ENCODE measurements around the gene EIF6. TPM values are rescaled to one million over a fixed set of nuclear protein-coding genes. Genes with fewer than 3 reads are reported as not detected.

EIF6 gene
- polyA plus RNA-seq (ENCODE audit: insufficient read depth in 1 of 5, insufficient read length in 5 of 5, low replicate concordance in 1 of 5) = 100 to 1,000 TPM in 2 of 5 donors, 10 to 100 TPM in 3; 90.8 to 128 (median 98.9) TPM
- long read RNA-seq, donor 1, transcript EIF6-203 (7 exons, 1,289 nt) = major isoform, 55 of 169 reads
- long read RNA-seq, donor 1, transcript EIF6-201 (6 exons, 1,252 nt) = minor isoform, 7 of 169 reads
- long read RNA-seq, donor 1, partial matches to known transcripts = 103 of 169 reads
- long read RNA-seq, donor 1, other reads (novel, unspliced or antisense) = 0 of 169 reads
- long read RNA-seq, donor 2, transcript EIF6-203 (7 exons, 1,289 nt) = major isoform, 28 of 90 reads
- long read RNA-seq, donor 2, partial matches to known transcripts = 59 of 90 reads
- long read RNA-seq, donor 2, other reads (novel, unspliced or antisense) = 0 of 90 reads
- long read RNA-seq, donor 3, transcript EIF6-201 (6 exons, 1,252 nt) = minor isoform, 9 of 106 reads
- long read RNA-seq, donor 3, transcript EIF6-203 (7 exons, 1,289 nt) = major isoform, 47 of 106 reads
- long read RNA-seq, donor 3, partial matches to known transcripts = 50 of 106 reads
- long read RNA-seq, donor 3, other reads (novel, unspliced or antisense) = 0 of 106 reads
- long read RNA-seq, donor 4, transcript EIF6-201 (6 exons, 1,252 nt) = minor isoform, 8 of 74 reads
- long read RNA-seq, donor 4, transcript EIF6-203 (7 exons, 1,289 nt) = major isoform, 24 of 74 reads
- long read RNA-seq, donor 4, partial matches to known transcripts = 41 of 74 reads
- long read RNA-seq, donor 4, other reads (novel, unspliced or antisense) = 0 of 74 reads
- long read RNA-seq, donor 5, transcript EIF6-201 (6 exons, 1,252 nt) = minor isoform, 8 of 189 reads
- long read RNA-seq, donor 5, transcript EIF6-203 (7 exons, 1,289 nt) = major isoform, 54 of 189 reads
- long read RNA-seq, donor 5, partial matches to known transcripts = 113 of 189 reads
- long read RNA-seq, donor 5, other reads (novel, unspliced or antisense) = 6 of 189 reads
- long read RNA-seq, donor 6, transcript EIF6-201 (6 exons, 1,252 nt) = minor isoform, 9 of 124 reads
- long read RNA-seq, donor 6, transcript EIF6-203 (7 exons, 1,289 nt) = major isoform, 61 of 124 reads
- long read RNA-seq, donor 6, partial matches to known transcripts = 46 of 124 reads
- long read RNA-seq, donor 6, other reads (novel, unspliced or antisense) = 5 of 124 reads
- long read RNA-seq, donor 7, transcript EIF6-203 (7 exons, 1,289 nt) = major isoform, 42 of 78 reads
- long read RNA-seq, donor 7, partial matches to known transcripts = 30 of 78 reads
- long read RNA-seq, donor 7, other reads (novel, unspliced or antisense) = 0 of 78 reads
- long read RNA-seq, donor 8, transcript EIF6-203 (7 exons, 1,289 nt) = major isoform, 10 of 46 reads
- long read RNA-seq, donor 8, partial matches to known transcripts = 33 of 46 reads
- long read RNA-seq, donor 8, other reads (novel, unspliced or antisense) = 0 of 46 reads

DNA sequence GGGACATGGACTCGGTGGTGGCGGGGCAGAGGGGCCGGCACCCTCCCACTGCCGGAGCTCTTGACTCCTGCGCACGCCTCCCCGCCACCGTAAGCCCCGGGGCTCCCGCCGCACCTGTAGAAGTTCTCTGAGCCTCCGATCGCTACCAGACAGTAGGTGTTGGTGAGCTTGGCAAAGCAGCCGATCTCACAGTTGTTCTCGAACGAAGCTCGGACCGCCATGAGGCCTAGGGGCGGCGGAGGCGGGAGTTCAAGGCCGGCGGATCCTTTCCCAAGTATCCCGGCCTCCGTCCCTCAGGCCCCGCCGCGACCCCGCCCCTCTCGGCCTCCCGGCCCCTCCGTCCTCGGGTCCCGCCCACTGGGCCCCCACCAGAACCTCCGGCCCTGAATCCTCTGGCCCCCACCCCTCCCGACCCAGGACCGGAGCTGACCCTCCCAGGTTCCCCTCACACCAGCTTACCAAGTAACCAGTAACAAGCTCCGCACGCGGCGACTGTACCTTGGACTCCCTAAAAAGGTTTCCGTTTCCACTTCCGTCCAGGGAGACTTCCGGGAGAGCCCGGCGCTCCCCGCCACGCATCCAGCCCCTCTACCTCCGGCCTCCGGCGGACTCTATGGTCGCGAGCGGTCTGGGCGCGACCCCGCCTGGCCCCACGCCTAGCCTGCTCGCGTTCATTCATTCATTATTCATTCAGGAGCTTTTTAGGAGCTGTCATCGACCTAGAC lies at the start of gene EIF6:
EIF6 (minus strand) TSS at position 506 of the 725 bp plus-strand sequence; CDS start at position 221, 285 bp downstream.
- DNase-seq = peak; percentile 81 to 83

DNA sequence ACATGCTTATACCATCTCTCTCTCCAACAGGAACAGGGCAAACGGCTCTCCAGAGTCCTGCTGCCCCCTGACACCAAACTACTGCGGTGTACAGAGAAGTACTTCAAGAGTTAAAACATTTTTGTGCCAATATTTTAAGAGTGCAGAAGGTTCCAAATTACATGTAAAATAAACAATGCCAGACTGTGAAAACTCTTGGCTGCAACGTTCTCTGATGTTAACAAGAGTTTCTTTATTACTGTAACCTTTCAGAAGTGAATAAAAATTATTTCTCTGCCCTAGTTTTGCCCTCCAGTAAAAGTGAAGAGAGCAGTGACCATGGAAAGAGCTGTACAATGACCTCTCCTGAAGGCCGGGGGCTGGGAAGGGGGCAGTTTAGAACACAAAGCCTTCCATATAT lies 49.0 kb upstream of the EIF6 start:
- peak in 1 of 2 donors; percentile 36 for DNase-seq

DNA sequence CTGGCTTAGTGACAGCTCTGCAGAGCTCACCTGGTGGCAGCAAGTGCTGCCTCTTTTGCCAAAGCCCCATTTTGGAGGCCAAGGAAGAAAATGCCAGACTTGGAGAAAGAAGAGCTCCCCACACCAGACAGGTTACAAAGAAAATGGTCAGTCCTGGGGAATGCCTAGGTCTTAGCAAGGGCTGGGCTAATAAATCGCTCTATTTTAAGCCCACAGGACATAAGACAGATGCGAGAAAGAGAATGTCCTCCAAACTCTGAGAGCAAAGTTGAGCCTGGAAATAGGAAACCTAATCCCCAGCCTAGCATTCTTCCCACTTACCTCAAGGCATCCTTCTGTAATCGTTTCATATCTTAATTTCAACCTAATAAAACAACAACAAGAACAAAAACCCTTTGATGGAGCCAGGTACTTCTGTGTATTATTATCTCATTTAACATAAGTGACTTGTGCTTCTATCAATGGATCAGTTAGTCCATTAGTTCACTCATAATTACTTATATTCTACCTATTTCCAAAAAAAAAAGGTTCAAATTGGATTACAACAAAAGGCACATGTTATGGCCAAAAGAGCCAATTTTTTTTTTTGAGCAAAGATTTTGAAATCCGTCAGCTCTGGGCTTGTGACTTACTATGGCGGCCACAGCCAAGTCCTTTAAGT lies 48.1 kb upstream of the EIF6 start:
- no peak for DNase-seq

DNA sequence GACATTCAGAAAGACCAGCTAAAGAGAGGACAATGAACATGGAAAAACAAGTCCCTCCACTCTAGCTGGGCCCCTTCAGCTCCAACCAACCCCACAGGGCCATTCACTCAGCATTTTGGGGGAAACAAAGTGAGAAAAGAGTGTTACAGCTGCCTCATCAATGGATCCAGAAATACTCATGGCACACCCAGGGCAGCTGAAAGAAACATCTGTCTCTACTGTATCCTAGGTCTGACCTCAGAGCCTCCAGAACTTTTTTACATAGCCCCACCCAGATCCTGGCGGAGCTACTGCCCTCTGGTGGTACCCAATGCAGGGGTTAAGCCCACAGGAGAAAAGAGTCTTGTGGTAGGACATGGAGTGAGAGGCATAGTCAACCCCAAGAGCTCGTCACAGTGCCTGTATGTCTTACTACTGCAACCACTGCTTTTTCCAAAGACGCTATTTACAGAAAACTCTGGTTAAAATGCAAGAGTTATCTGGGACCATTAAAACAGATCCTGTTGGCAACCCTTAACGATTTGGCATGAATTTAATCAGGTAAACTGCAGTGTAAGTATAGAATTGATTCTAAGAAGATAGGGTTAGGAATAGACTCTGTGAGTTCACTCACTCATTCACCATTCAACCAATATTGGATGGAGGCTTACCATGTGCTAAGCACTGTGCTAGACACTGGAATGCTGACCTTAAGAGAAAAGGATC lies 45.0 kb upstream of the EIF6 start:
- DNase-seq = no peak

DNA sequence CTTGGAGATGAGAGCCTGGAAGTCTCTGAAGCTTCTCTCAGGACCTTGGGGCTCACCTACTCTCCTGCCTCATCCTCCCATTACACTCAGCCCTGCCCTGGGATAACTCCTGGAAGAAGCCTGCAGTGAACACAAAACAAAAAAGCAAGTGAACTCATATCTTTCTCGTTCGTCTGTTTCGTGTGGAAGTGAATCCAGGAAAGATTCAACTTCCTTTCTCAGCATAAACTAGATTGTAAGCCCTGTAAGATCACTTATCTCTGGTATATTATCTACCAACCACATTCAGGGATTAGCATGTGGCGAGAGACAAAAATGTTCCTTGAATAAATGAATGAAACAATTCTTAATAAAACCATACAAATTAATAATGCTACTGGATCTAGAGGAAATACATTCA lies 44.1 kb upstream of the EIF6 start:
- DNase-seq = no peak

DNA sequence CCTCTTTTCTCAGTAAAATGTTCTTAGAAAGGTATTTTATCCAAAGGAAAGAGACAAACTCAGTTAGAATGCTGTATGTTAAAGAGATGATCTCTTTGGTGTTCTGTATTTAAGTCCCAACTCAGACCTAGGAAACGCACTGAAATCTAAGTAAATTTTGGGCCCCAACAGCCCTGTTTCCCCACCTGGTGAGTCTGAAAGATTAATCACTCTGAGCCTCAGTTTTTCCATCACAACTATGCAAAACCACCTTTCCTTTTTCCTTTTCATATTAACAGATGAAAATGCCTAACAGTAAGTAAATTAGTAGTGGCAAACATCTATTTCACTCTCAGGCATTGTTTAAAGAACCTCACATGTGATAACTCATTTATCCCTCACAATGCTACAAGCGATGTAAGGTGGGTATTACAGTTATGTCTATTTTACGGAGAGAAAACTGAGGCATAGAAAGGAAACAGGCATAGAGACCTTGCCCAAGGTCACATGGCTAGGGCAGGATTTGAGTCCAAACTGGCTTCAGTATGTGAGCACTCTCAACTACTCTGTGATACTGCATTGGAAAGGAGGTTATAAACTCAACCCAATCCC lies 43.6 kb upstream of the EIF6 start:
- DNase-seq = no peak

DNA sequence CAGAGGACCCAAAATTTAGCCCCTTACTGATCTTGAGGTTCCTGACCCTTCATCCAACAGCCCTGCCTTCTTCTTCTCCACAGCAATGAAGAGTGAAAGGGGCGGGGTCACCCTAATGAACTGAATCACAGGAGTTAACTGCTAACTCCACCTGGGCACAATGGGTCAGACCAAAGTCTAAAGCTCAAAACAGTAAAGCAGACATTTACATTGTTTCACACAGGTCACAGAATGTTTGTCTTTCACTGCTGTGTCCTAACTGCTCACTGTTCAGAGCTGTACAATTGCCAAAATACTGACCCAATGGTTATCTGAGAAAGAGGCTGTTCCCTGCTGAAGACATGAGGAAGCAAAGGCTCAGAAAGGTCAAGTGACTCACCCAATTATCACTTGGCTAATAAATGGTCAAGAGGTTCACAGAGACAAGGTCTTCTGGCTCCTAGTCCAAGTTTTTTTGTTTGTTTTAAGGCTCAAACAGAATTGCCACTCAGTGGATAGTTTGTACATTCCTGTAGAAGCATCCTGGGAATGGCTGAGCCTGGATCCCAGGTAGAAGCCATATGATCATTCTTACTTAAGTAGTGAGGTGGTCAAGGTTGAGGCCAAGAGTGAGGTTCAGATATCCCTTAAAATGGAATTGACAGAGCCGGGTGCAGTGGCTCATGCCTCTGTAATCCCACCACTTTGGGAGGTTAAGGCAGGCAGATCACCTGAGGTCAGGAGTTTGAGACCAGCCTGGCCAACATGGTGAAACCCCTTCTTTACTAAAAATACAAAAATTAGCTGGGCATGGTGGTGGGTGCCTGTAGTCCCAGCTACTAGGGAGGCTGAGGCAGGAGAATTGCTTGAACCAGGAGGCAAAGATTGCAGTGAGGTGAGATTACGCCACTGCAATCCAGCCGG lies 42.8 kb upstream of the EIF6 start:
- DNase-seq = no peak

DNA sequence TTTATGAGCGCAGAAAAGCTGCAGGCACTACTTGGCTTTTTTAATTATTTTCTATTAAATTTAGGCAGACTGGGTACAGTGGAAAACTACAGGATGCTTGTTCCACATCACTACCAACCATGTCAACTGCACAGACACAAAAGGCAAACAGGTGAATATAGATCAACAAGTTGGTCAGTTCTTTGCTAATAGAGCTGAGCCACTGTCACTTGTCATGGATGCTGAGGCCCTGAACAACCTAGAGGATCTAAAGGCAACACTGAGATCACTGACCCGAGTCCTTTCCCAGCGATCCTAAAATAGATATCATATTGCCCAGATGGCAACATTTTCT lies 42.1 kb upstream of the EIF6 start:
- no peak for DNase-seq

DNA sequence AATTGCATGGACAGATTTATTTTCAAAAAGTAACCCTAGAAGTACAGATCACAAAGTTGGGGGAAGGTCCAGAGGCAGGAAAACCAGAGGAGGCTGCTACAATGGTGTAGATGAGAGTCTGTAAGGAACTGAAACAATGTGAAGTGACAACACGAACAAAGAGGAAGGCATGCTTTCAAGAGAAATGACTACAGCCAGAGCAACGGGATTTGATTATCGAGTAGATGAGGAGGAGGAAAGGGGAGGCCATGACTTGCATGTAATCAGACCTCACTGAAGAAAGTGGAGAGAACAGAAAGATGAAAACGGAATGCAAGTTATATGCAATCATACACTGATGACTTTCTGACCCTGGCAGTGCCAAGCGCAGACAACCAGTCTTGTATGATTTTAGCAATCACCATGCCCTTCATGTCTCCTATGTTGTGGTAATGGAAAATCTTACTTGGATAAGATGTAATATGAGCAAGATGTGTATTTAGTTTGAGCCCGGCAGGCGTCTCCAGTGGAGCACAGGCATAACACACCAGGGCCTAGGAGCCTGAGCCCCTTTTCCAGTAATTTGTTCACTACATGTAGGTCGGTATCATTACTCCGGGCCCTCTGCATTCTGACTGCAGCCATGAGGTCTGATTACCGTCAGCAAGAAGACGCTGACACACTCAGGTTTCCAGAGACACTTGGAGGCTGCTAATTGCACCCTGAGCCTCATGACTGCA lies 41.6 kb upstream of the EIF6 start:
- DNase-seq = no peak

DNA sequence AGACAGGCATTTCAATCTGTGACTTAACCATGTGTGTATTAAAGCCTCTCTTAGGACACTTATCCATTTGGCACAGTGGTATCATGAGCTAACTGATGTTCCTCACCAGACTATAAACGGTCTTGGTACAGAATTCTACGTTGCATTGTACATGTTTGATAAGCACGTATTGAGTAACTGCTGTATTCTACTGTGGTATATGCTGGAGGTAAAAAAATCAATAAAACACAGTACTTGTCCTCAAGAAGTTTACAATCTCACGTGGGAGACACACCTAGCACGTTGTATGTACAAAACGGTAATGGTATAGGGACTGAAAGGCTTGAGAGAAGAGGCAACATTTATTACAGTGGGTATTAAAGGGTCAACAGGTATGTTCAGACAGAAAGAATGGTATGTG lies 40.8 kb upstream of the EIF6 start:
- DNase-seq = no peak

DNA sequence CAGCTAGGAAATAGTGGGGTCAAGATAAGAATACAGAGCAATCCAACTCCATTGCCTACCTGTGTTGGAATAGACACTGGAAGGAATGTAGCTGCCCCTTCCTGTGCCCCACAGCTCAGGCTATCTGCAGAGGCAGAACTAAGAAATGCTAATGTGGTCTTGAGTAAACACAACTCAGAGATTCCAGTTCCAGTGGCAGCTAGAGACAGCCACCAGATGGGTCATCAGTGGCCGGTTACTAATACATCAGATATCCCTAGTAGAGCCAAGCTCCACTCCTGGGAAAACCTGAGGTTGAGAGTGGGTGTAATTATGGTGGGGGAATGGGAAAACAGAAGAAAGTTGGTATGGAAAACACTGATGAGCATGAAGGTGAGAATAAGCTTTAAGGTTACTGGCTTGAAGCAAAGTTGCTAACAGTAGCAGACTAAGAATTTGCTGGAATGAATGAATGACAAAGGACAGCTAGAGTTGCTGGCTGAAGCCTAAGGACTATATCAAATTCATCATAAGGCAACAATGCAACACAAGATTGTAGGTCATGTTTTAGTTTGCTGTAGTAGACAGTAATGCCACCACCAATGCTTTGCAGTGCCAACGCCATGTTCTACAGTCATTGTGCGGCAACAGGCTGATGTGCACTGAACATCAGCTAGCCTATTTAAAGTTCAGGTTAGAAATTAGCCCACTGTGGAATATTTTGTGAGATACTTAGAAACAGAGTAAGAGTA lies 36.0 kb upstream of the EIF6 start:
- DNase-seq = no peak

DNA sequence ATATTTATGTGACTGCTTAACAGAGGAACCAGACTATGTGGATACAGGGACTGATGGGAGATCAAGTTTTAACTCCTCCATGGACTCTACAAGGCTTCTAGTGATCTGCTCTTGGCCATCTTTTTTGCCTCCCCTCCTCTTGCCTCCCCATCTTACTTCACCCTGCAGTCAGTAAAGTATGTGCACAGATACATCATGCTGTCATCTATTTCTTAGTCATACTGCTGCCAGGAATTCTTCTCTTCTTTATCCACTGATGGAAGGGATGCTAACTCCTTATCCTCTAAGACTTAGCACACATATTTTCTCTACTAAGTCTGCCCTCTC lies 35.3 kb upstream of the EIF6 start:
- DNase-seq = no peak

DNA sequence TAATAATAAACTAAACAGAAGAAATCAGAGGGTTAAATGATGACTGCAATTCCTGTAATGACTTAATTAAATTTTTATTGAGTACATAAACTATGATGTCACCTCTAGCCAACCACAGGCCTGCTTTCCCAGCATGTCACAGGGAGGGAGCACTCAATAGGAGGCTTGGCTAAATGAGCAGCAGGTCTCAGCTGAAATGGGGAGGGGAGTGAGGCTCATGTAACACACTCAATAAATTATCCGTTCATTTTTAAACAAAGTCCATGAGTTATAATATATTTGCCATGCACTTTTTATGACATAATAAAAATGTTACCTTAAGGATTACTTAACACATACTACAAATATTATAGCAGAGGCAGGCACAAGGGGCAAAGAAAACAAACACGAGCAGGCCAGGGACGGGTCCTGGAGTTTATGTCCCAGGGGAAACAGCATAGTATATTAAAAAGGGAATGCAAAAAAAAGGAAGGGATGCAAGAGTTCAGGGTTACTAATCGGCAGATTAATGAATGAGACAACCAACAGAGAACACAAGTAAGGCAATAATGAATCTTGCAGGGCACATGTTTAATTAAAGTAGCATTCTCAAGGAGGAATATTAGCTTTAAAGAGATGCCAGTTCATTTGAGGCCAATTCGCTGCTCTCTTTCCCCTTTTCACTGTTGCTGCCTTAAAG lies 34.8 kb upstream of the EIF6 start:
- no peak for DNase-seq

DNA sequence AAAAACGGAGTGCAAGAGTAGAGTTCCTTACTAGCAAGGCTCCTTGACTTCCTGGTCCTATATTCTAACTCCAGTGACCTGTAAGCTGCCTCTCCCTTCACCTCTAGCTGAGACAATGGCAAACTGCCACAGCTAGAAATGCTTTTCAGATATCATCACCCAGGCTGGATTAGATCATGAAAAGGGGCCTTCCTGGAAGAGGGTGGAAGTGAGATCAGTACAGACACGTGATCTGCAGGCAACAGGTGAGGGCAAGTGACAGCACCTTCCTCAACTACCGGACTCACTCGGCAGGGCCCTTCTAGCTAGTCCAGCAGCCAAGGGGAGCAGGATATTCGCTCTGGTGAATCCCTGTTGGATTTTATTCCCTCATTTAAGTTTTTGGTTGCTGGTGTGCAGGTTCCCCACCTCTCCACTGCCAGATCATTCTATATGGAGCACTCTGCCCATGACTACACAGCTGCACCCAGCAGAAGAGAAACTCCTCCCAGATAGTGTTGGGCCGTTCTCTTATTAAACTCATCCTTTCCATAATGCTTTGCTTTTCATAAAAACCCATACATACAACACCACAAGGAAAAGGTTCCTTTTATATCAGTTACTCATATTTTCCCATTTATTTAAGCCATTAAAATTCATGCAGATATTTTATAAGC lies 34.1 kb upstream of the EIF6 start:
- no peak for DNase-seq

DNA sequence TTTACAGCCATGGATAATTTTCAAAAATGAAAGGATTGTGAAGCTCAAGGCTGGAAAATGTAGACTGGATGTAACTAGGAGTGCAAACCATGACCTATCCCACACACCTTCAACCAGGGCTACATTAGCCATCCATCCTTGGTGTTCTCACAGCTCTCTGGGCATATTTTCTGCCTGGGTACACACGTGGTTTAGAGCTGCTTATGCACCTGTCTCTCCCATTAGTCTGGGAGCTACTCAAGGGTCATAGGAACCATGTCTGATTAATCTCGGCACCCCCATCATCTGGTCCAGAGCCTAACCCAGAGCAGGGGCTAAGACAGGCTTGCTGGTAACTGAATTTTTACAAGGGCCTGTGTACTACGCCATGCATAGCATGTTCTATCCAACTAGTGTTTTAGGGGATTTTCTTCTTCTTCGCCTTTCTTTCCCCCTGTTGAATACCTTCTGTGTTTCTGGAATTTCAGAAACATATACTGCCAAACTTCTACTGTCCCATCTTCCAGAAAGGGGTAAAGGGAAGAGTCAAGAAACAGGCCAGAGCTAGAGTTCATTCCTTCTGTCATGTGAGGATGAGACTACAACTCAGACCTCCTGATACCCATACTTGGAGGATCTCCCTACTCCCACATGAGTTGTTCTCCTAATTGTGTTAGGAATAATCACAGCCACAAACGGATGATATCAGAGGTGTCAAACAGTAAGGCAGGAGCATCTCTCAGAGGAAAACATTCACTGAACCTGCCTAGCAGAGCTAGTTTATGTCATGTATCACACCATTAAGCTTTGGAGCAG lies 33.0 kb upstream of the EIF6 start:
- DNase-seq = no peak

Measured in right lung (tissue), 10 donors.